ENCODE data around the gene NCLN.
"Not testable (repeated sequence)": the region's sequence is repeated elsewhere in the genome, so short reads cannot be mapped to it uniquely, and the experiment has no call there.

Gene NCLN

DNA sequence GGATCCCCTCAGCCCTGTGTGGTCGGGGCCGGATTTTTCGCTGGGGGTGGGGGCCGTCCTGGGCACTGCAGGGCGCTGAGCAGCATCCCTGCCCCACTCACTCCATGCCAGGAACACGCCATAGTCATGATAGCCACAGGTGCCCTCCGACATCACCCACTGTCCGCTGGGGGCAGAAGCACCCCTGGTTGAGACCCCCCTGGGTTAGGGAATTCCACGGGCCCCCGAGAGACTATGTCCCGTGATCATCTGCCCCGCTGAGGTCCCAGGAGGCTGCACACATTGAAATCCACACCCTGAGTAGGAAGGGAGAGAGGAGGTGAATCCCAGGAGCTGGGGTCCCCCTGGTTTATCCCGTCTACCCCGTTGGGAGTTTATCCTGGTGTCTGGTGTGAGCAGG lies 16.2 kb downstream of the NCLN start:
- no peaks in the 10 kb centered on the region for H3K27me3 ChIP-seq (ENCODE audit: control insufficient read depth in 2 of 2, insufficient read depth in 2 of 2, low read length in 2 of 2)
- H3K9me3 ChIP-seq (ENCODE audit: control insufficient read depth in 2 of 2, low read length in 2 of 2) = no peaks in the 10 kb centered on the region
- no peak overlapping the region for H3K9ac ChIP-seq (ENCODE audit: low read depth in 1 of 2, low read length in 2 of 2)
- H3K4me3 ChIP-seq (ENCODE audit: low read length in 2 of 2) = no peak overlapping the region
- H3K4me1 ChIP-seq (ENCODE audit: control insufficient read depth in 2 of 2, insufficient read depth in 2 of 2, low read length in 2 of 2) = no peaks in the 10 kb centered on the region
- peaks cover 19 to 21% of the 10 kb centered on the region in 2 donors for H3K36me3 ChIP-seq (ENCODE audit: control insufficient read depth in 2 of 2, insufficient read depth in 2 of 2, low read length in 2 of 2)
- no peak overlapping the region for H3K27ac ChIP-seq (ENCODE audit: low read depth in 2 of 2, low read length in 2 of 2)

DNA sequence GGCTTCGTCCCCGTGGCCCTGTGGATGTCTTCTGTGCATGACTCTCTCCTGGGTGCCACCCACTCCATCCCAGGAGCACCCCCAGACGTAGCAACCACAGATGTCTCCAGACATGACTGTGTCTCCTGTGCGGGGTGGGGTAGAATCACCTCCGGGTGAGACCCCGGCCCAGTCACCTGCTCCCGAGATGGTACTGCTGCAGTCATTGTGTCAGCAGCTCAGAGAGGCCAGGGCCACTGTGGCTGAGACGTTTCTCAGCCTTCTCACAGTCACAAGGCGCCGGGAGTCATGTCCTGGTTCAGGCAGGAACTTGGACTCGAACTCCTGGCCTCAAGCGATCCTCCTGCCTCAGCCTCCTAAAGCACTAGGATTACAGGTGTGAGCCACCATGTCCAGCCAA lies 16.6 kb downstream of the NCLN start:
- Histone ChIP-seq H3K9ac (ENCODE audit: low read depth in 1 of 2, low read length in 2 of 2) (no peak overlapping the region), H3K27me3 (ENCODE audit: control insufficient read depth in 2 of 2, insufficient read depth in 2 of 2, low read length in 2 of 2) (no peaks in the 10 kb centered on the region), H3K27ac (ENCODE audit: low read depth in 2 of 2, low read length in 2 of 2) (no peak overlapping the region), H3K36me3 (ENCODE audit: control insufficient read depth in 2 of 2, insufficient read depth in 2 of 2, low read length in 2 of 2) (peaks cover 24 to 26% of the 10 kb centered on the region in 2 donors), H3K9me3 (ENCODE audit: control insufficient read depth in 2 of 2, low read length in 2 of 2) (no peaks in the 10 kb centered on the region), H3K4me3 (ENCODE audit: low read length in 2 of 2) (no peak overlapping the region), H3K4me1 (ENCODE audit: control insufficient read depth in 2 of 2, insufficient read depth in 2 of 2, low read length in 2 of 2) (no peaks in the 10 kb centered on the region)

DNA sequence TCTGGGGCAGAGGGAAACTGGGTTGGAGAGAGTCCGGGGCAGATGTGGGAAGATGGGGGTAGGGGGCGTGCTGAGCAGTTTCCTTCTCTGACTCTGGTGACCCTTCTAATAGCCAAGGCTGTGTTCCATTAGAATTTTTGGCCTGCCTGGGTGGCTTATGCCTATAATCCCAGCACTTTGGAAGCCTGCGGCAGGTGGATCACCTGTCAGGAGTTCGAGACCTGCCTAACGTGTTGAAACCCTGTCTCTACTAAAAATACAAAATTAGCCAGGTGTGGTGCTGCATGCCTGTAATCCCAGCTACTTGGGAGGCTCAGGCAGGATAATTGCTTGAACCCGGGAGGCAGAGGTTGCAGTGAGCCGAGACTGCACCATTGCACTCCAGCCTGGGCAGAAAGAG lies 17.2 kb downstream of the NCLN start:
- H3K27ac ChIP-seq (ENCODE audit: low read depth in 2 of 2, low read length in 2 of 2); H3K9me3 ChIP-seq (ENCODE audit: control insufficient read depth in 2 of 2, low read length in 2 of 2); H3K4me3 ChIP-seq (ENCODE audit: low read length in 2 of 2); H3K4me1 ChIP-seq (ENCODE audit: control insufficient read depth in 2 of 2, insufficient read depth in 2 of 2, low read length in 2 of 2); H3K27me3 ChIP-seq (ENCODE audit: control insufficient read depth in 2 of 2, insufficient read depth in 2 of 2, low read length in 2 of 2); H3K9ac ChIP-seq (ENCODE audit: low read depth in 1 of 2, low read length in 2 of 2): not testable (repeated sequence)
- H3K36me3 ChIP-seq (ENCODE audit: control insufficient read depth in 2 of 2, insufficient read depth in 2 of 2, low read length in 2 of 2) = peaks cover 27 to 31% of the 10 kb centered on the region in 2 donors

DNA sequence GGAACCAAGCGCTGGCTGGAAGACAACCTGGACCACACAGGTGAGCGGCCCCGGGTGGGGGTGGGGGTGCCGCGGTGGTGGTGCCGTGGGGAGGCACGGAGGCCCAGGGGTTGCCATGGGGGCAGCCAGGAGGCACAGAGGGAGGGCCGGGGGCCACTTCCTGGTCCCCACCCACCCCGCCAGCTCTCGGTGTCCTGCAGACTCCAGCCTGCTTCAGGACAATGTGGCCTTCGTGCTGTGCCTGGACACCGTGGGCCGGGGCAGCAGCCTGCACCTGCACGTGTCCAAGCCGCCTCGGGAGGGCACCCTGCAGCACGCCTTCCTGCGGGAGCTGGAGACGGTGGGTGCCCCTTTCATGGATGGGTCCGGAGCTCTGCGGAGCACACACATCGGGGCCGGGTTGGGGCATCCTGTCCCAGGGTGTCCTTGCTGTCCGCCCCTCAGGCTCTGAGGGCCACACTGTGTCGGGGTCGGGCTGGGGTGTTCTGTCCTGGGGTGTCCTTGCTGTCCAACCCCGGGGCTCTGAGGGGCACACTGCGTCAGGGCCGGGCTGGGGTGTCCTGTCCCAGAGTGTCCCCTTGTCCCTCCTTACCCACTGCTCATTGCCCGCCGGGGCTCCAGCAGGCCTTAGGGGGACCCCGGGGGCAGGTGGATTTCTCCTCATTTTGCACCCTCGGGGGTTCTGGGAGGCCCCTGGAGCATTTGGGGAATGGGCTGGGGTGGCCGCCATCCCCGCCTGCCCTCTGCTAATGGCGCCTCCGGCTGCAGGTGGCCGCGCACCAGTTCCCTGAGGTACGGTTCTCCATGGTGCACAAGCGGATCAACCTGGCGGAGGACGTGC lies 18.3 kb downstream of the NCLN start:
- Histone ChIP-seq H3K36me3 (ENCODE audit: control insufficient read depth in 2 of 2, insufficient read depth in 2 of 2, low read length in 2 of 2) (peaks cover 29 to 34% of the 10 kb centered on the region in 2 donors), H3K27me3 (ENCODE audit: control insufficient read depth in 2 of 2, insufficient read depth in 2 of 2, low read length in 2 of 2) (no peaks in the 10 kb centered on the region), H3K9ac (ENCODE audit: low read depth in 1 of 2, low read length in 2 of 2) (no peak overlapping the region), H3K27ac (ENCODE audit: low read depth in 2 of 2, low read length in 2 of 2) (no peak overlapping the region), H3K9me3 (ENCODE audit: control insufficient read depth in 2 of 2, low read length in 2 of 2) (no peaks in the 10 kb centered on the region), H3K4me1 (ENCODE audit: control insufficient read depth in 2 of 2, insufficient read depth in 2 of 2, low read length in 2 of 2) (no peaks in the 10 kb centered on the region), H3K4me3 (ENCODE audit: low read length in 2 of 2) (no peak overlapping the region)

DNA sequence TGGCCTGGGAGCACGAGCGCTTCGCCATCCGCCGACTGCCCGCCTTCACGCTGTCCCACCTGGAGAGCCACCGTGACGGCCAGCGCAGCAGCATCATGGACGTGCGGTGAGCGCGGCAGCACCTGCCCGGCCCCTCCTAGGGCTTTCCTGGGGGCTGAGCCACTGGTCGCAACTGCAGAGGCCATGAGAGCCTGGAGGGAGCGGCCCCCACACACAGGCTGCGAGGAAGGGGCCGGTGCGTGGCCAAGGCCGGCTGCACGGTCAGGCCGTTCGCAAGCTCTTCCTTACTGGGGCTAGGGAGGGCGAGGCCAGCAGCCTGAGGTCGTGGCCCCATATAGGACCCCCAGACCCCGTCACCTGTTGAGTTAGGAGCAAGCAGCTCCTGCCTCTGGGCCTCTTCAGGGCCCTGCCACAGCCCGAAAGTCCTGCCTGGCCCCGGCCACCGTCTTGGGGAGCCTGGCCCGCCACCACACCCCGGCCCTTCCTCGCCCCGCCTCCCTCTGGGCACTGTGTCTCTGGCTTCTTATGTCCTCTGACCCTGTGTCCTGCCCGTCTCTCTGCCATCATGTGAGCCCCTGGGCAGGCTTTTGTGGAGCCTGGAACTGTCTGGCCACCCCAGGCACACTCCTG lies 19.0 kb downstream of the NCLN start:
- Histone ChIP-seq H3K9ac (ENCODE audit: low read depth in 1 of 2, low read length in 2 of 2) (no peak overlapping the region), H3K36me3 (ENCODE audit: control insufficient read depth in 2 of 2, insufficient read depth in 2 of 2, low read length in 2 of 2) (peaks cover 26 to 34% of the 10 kb centered on the region in 2 donors), H3K9me3 (ENCODE audit: control insufficient read depth in 2 of 2, low read length in 2 of 2) (no peaks in the 10 kb centered on the region), H3K27me3 (ENCODE audit: control insufficient read depth in 2 of 2, insufficient read depth in 2 of 2, low read length in 2 of 2) (no peaks in the 10 kb centered on the region), H3K27ac (ENCODE audit: low read depth in 2 of 2, low read length in 2 of 2) (no peak overlapping the region), H3K4me3 (ENCODE audit: low read length in 2 of 2) (no peak overlapping the region), H3K4me1 (ENCODE audit: control insufficient read depth in 2 of 2, insufficient read depth in 2 of 2, low read length in 2 of 2) (no peaks in the 10 kb centered on the region)

DNA sequence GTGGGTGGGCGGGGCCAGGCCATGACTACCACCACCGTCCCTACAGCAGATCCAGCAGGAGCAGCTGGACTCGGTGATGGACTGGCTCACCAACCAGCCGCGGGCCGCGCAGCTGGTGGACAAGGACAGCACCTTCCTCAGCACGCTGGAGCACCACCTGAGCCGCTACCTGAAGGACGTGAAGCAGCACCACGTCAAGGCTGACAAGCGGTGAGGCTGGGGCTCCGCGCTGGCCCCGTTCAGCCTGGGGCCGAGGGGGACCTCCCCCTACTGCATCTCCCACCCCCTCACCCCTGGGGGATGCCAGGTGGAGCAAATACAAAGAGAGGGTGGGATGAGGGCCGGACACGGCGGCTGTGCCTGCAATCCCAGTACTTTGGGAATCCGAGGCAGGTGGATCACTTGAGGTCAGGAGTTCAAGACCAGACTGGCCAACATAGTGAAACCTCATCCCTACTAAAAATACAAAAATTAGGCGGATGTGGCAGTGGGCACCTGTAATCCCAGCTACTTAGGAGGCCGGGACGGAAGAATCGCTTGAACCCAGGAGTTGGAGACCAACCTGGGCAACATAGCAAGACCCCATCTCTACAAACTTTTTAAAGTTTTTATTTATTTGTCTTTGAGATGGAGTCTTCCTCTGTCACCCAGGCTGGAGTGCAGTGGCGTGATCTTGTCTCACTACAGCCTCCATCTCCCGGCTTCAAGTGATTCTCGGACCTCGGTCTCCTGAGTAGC lies 20.7 kb downstream of the NCLN start:
- H3K9me3 ChIP-seq (ENCODE audit: control insufficient read depth in 2 of 2, low read length in 2 of 2) = no peaks in the 10 kb centered on the region
- H3K4me3 ChIP-seq (ENCODE audit: low read length in 2 of 2) = no peak overlapping the region
- H3K9ac ChIP-seq (ENCODE audit: low read depth in 1 of 2, low read length in 2 of 2) = no peak overlapping the region
- peaks cover 26 to 30% of the 10 kb centered on the region in 2 donors for H3K36me3 ChIP-seq (ENCODE audit: control insufficient read depth in 2 of 2, insufficient read depth in 2 of 2, low read length in 2 of 2)
- H3K4me1 ChIP-seq (ENCODE audit: control insufficient read depth in 2 of 2, insufficient read depth in 2 of 2, low read length in 2 of 2) = no peaks in the 10 kb centered on the region
- no peak overlapping the region for H3K27ac ChIP-seq (ENCODE audit: low read depth in 2 of 2, low read length in 2 of 2)
- H3K27me3 ChIP-seq (ENCODE audit: control insufficient read depth in 2 of 2, insufficient read depth in 2 of 2, low read length in 2 of 2) = no peaks in the 10 kb centered on the region

DNA sequence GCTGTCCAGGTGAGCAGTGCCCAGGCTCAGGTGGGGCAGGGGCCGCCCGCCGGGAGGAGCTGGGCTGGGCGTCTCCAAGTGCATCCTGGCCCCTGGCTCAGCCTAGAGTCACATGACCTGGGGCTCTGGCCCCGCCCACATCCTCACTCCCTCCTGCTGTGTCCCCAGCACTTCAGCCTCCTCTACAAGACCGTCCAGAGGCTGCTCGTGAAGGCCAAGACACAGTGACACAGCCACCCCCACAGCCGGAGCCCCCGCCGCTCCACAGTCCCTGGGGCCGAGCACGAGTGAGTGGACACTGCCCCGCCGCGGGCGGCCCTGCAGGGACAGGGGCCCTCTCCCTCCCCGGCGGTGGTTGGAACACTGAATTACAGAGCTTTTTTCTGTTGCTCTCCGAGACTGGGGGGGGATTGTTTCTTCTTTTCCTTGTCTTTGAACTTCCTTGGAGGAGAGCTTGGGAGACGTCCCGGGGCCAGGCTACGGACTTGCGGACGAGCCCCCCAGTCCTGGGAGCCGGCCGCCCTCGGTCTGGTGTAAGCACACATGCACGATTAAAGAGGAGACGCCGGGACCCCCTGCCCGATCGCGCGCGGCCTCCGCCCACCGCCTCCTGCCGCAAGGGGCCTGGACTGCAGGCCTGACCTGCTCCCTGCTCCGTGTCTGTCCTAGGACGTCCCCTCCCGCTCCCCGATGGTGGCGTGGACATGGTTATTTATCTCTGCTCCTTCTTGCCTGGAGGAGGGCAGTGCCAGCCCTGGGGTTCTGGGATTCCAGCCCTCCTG lies 21.9 kb downstream of the NCLN start:
- Histone ChIP-seq H3K9me3 (ENCODE audit: control insufficient read depth in 2 of 2, low read length in 2 of 2) (no peaks in the 10 kb centered on the region), H3K9ac (ENCODE audit: low read depth in 1 of 2, low read length in 2 of 2) (no peak overlapping the region), H3K27ac (ENCODE audit: low read depth in 2 of 2, low read length in 2 of 2) (no peak overlapping the region), H3K27me3 (ENCODE audit: control insufficient read depth in 2 of 2, insufficient read depth in 2 of 2, low read length in 2 of 2) (no peaks in the 10 kb centered on the region), H3K4me1 (ENCODE audit: control insufficient read depth in 2 of 2, insufficient read depth in 2 of 2, low read length in 2 of 2) (no peaks in the 10 kb centered on the region), H3K36me3 (ENCODE audit: control insufficient read depth in 2 of 2, insufficient read depth in 2 of 2, low read length in 2 of 2) (peaks cover 22 to 28% of the 10 kb centered on the region in 2 donors), H3K4me3 (ENCODE audit: low read length in 2 of 2) (no peak overlapping the region)

DNA sequence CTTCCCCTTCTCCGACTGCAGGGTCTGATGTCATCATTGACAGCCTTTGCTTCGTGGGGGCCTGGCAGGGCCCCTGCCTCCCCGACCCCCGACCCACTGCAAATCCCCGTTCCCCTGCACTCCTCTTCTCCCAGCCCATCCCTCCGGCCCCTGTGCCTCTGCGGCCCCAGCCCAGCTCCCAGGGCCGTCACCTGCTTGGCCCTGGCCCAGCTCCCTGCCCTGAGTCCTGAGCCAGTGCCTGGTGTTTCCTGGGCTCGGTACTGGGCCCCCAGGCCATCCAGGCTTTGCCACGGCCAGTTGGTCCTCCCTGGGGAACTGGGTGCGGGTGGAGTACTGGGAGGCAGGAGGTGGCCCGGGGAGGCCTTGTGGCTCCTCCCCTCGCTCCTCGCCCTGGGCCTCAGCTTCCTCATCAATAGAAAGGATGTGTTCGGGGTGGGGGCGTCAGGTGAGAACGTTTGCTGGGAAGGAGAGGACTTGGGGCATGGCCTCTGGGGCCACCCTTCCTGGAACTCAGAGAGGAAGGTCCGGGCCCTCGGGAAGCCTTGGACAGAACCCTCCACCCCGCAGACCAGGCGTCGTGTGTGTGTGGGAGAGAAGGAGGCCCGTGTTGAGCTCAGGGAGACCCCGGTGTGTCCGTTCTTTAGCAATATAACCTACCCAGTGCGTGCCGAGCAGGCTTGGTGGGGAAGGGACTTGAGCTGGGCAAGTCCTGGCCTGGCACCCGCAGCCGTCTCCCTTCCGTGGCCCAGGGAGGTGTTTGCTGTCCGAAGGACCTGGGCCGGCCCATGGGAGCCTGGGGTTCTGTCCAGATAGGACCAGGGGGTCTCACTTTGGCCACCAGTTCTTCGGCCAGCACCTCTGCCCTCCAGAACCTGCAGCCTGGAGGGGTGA lies 22.8 kb downstream of the NCLN start:
- Histone ChIP-seq H3K9me3 (ENCODE audit: control insufficient read depth in 2 of 2, low read length in 2 of 2) (no peaks in the 10 kb centered on the region), H3K27me3 (ENCODE audit: control insufficient read depth in 2 of 2, insufficient read depth in 2 of 2, low read length in 2 of 2) (no peaks in the 10 kb centered on the region), H3K36me3 (ENCODE audit: control insufficient read depth in 2 of 2, insufficient read depth in 2 of 2, low read length in 2 of 2) (peaks cover 22 to 28% of the 10 kb centered on the region in 2 donors), H3K9ac (ENCODE audit: low read depth in 1 of 2, low read length in 2 of 2) (no peak overlapping the region), H3K27ac (ENCODE audit: low read depth in 2 of 2, low read length in 2 of 2) (no peak overlapping the region), H3K4me1 (ENCODE audit: control insufficient read depth in 2 of 2, insufficient read depth in 2 of 2, low read length in 2 of 2) (no peaks in the 10 kb centered on the region), H3K4me3 (ENCODE audit: low read length in 2 of 2) (no peak overlapping the region)

DNA sequence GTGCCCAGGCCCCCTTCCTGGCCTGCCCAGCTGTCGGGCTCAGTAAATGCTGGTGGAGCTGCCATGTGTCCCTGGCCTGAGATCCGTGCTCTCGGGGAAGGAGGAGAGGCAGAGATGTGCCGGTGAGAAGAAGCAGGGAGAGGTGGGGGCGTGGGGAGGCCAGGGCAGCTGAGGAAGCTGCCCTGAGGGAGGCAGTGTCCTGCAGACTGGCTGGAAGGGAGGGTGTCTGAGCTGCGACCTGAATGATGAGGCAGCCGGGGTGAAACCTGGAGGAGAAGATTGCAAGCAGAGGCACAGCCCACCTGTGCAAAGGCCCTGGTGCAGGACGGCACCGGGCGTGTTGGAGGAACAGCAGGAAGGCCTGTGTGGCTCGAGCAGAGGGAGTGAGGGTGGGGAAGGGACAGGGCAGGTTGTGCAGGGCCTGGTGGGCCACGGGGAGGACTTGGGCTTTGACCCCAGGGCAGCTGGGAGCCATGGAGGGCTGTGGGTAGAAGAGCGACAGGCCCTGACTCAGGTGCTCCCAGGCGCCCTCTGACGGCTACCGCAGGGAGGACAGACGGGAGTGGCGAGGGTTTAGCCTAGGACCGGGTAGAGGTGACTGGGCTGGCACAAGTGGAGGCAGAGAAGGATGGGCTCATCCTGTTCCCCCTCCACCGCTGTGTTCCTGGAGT lies 24.8 kb downstream of the NCLN start:
- Histone ChIP-seq H3K4me3 (ENCODE audit: low read length in 2 of 2) (no peak overlapping the region), H3K36me3 (ENCODE audit: control insufficient read depth in 2 of 2, insufficient read depth in 2 of 2, low read length in 2 of 2) (peaks cover 18 to 20% of the 10 kb centered on the region in 2 donors), H3K9me3 (ENCODE audit: control insufficient read depth in 2 of 2, low read length in 2 of 2) (no peaks in the 10 kb centered on the region), H3K27ac (ENCODE audit: low read depth in 2 of 2, low read length in 2 of 2) (no peak overlapping the region), H3K9ac (ENCODE audit: low read depth in 1 of 2, low read length in 2 of 2) (no peak overlapping the region), H3K27me3 (ENCODE audit: control insufficient read depth in 2 of 2, insufficient read depth in 2 of 2, low read length in 2 of 2) (no peaks in the 10 kb centered on the region), H3K4me1 (ENCODE audit: control insufficient read depth in 2 of 2, insufficient read depth in 2 of 2, low read length in 2 of 2) (no peaks in the 10 kb centered on the region)
